SK-N-DZ (cell line): ENCODE measurements around the gene ATP6V1B1. TPM values are rescaled to one million over a fixed set of nuclear protein-coding genes. Genes with fewer than 3 reads are reported as not detected.
A peak's percentile ranks its signal among the peaks of the same experiment; 100 is the strongest.

Experiments used
- DNase-seq: peaks from one replicate; pipeline ENCODE4 v3.0.0-alpha.2; 2015; ENCODE audit warnings: low spot score
- polyA plus RNA-seq, 2 experiments: library from polyadenylated mRNA; depleted of rRNA; stranded (reverse); fragments of >200 nt; gene quantifications; 2 replicates each; pipeline ENCODE4 v1.2.3, GENCODE V29; 2014

Gene ATP6V1B1
- polyA plus RNA-seq (2014; cell fraction: cytosol; rRNA removed): 1.7 and 1.8 TPM in 2 replicates
- polyA plus RNA-seq (2014; cell fraction: nucleus; rRNA removed): 18.6 and 32.4 TPM in 2 replicates

- peak; percentile 33 for DNase-seq
Measured at GRCh38 chr2:70935468-70936164, at the start of gene ATP6V1B1. ATP6V1B1 (plus strand) TSS chr2:70935900; CDS start chr2:70935955, 55 bp downstream.

DNA sequence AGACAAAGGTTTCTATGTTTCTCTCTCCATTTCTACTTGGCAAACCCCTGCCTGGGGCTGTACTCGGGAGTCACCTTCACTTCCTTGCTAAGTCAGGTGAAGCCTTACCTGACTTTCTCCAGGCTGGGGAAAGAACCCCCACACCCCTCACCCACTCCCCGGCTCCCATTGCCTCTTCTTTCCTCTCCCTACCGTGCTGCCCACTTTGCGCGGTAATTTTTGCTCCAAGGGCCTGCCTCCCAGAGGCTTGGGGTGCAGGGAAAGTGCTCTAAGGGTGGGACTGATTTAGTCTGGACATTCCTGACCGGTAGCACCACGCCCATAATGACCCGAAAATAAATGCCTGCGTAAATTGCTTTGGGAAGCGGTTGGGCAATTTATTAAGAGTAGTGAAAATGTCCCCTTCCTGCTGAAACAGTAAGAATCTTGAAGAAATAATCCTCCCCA is 49.1 kb upstream of the ATP6V1B1 start:
- no peak for DNase-seq

GRCh38 chr2:70887208-70887549 is 48.5 kb upstream of the ATP6V1B1 start:
- no peak for DNase-seq

DNA sequence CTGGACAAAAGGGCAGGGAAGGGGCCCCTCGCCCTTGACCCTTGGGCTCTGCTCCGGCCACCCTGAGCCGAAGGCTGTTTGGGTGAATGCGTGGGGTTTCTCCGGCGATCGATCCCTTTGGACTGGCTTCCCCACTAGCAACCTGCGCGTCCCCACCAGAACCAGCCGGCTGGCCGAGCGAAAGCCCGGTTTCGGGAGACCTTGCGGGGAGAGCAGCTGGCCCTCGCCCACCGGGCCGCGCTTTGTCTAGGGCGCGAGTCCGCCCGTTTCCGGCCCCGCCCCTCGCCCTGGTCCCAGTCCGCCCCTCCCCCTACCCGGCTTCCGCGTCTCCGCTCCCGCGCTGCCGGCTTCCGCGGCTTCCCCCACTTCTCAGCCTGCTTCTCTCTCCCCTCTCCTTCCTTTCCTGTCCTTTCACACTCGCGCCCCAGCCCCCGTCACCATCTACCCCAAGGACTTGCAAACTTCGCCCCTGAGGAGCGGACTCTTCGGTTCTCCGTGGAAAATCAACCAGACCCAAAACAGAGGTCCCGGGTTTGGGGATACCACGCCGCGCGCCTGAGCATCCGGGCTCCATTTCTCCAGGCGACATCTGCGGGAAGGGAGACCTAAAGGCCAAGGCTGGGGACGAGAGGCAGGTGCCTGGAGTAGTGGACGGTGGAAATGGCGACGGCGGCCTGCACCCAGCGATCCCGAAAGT is 48.0 kb upstream of the ATP6V1B1 start:
- DNase-seq: no peak

- no peak for DNase-seq
Measured at GRCh38 chr2:70888366-70888922, 47.3 kb upstream of the ATP6V1B1 start.

- no peak for DNase-seq
Measured at GRCh38 chr2:70888923-70889715, 46.6 kb upstream of the ATP6V1B1 start.

GRCh38 chr2:70889716-70890037 is 46.0 kb upstream of the ATP6V1B1 start:
- no peak for DNase-seq

GRCh38 chr2:70890469-70891065 is 45.1 kb upstream of the ATP6V1B1 start:
- no peak for DNase-seq

GRCh38 chr2:70891572-70892357 is 43.9 kb upstream of the ATP6V1B1 start:
- DNase-seq: no peak

GRCh38 chr2:70892750-70893149 is 43.0 kb upstream of the ATP6V1B1 start:
- no peak for DNase-seq

DNA sequence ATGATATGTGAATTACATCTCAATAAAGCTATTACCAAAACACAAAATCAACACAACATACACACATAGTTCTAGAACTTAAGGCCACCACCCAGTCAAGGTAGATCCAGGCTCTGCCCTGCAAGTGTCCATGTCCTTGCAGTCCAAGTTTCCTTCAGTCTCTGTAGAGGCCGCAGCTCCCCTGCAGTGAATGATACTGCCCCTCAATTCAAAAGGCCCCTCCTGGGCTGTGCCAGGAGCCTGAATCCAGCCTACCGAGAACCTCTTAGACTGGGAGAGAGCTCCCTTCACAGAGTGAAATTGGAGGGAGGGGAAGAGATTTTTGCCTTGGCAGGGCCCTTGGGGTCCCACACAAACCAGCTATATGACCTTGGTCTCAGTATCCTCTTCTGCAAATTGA is 42.5 kb upstream of the ATP6V1B1 start:
- DNase-seq: no peak

DNA sequence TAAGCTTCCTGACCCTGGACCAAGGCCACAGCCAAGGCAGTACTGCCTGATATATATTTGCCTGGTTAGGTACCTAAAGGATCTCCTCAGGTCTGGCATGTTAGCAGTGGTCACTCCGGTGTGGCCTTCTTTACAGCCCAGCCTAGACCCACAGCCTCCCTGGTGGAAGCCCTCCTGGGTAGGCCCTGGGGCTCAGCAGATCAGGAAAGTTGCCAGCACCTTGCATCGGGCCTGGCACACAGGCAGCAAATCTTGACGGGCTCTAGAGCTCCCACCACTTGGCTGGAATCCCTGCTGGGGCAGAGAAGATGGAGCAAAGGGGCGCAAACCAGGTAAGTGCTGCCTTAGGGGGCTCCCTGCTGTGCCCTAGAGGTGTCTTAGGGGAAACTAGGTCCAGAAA is 40.9 kb upstream of the ATP6V1B1 start:
- no peak for DNase-seq

DNA sequence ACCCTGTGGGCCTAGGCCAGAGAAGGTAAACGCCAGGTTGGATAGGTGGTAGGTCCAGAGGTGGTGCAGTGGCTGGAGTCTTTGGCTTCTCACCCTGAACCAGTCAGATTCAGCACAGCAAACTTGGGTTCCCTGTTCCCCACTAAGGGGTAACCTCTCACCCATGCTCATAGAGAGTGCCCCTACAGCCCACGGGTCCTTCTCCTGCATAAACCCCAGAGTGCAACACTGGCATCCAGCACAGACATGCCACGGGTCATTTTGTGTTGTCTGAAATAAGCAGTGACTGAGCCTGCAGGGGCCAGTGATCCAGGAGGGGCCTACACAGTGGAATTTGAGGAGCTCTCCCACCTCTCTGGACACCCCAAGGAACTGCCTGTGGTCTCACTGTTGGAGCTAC is 40.5 kb upstream of the ATP6V1B1 start:
- no peak for DNase-seq

GRCh38 chr2:70895998-70896764 is 39.5 kb upstream of the ATP6V1B1 start:
- no peak for DNase-seq

GRCh38 chr2:70896765-70897202 is 38.9 kb upstream of the ATP6V1B1 start:
- no peak for DNase-seq

DNA sequence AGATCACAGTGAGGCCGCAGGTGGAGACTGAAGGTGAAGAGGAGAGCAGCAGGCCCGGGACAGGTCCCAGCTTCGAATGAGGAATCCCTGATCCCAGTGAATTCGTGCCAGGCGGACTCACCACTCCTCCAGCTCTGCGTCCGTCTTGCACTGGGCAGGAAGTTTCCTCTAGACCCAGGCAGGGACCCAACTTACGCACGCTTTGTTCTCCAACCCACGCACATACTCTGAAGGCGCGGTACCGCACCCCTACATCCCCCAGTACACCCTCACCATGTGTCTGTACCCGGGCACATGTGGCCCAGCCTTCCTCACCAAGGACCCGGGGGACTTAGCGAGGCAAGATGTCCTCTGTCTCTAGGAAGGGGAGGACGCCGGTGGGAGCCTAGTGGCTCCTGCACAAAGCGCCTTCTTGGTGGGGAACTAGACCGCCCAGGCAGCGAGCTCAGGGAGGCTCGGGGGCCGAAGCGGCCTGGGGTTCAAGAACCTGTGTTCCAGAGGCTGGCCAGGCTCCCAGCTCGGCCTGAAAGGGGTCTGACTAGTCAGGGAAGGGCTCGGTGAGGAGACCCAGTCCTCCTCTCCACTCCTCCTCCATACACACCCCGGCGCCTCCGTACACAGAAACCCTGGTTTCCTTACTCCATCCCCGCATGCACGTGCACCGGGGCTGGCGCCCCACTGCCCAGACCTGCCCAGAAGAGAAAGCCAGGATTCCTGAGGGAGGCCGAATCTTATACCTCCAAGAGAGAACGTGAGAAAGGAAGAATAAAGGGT is 38.3 kb upstream of the ATP6V1B1 start:
- DNase-seq: no peak

DNA sequence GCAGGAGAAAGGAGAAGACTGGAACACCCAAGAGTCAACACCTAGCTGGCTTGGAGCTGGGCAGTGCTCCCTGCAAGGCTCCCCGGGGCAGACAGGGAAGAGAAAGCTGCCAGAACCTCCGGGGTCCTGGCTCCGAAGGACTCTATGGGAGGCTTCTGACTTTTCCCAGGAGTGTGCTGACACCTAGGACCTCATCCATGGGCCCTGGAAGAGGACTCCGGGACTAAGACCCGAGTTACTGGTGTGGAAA is 37.8 kb upstream of the ATP6V1B1 start:
- DNase-seq: no peak

DNA sequence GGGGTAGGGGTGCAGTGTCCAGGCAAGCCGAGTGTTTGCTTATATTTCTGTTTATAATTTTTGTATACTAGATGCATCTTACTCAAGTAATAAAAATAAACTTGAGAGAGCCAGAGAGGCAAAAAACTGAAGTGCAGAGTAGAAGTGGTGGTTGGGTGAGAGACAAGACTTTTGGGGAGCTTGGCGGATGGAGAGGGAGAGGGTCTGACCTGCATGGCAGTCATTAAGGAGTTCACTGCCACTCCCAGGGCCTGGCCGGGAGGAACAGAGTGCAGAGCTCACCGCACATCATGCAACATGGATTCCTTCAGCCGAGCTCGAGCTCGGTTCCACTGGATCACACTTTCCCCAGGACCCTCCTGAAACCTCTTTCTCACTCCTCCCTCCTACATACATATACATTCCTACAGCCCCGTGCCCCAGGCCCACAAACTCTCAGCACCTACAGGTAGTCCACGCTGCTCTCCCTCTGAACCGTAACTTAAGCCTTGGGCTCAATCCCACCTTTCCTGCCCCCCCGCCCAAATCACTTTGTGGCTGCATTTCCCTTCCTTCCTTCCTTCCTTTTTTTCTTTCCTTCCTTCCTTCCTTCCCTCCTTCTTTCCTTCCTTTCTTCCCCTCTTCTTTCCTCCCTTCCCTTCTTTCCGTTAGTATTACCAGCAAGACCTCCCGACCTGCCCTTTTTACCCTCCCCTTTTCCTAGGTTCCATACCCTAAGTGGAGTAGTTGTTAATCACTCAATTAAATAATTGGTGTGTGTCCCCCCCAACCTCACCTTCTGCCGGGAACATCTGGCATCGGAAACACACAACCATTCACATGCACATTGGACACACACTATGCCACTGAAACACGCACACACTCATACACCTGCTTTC is 37.1 kb upstream of the ATP6V1B1 start:
- DNase-seq: no peak
